KMS-11 (cell line): ENCODE measurements around the gene LIMS3.
"Not testable (repeated sequence)": the region's sequence is repeated elsewhere in the genome, so short reads cannot be mapped to it uniquely, and the experiment has no call there.

ENCODE experiments used
- H2AFZ ChIP-seq: fragments of 200-600 bp; sonication (generic); 2 replicates; pipeline ENCODE4 v1.6.1; 2016; ENCODE audit warnings: antibody characterized with exemption, mixed run types, low read depth
- H3K27ac ChIP-seq: fragments of 200-600 bp; sonication (generic); 2 replicates; pipeline ENCODE4 v1.6.1; 2016; ENCODE audit warnings: mild to moderate bottlenecking, mixed run types
- H3K27me3 ChIP-seq: fragments of 200-600 bp; sonication (generic); 2 replicates; pipeline ENCODE4 v1.6.1; 2017; ENCODE audit warnings: mild to moderate bottlenecking, low read depth, mixed run types, moderate library complexity; ENCODE audit not compliant: insufficient read depth
- H3K36me3 ChIP-seq: fragments of 200-600 bp; sonication (generic); 2 replicates; pipeline ENCODE4 v1.6.1; 2017; ENCODE audit warnings: mild to moderate bottlenecking, mixed run types; ENCODE audit not compliant: insufficient read depth
- H3K4me1 ChIP-seq: fragments of 200-600 bp; sonication (generic); 2 replicates; pipeline ENCODE4 v1.6.1; 2016; ENCODE audit warnings: mild to moderate bottlenecking, low read depth, mixed run types; ENCODE audit not compliant: poor library complexity, severe bottlenecking
- H3K4me2 ChIP-seq: fragments of 200-600 bp; sonication (generic); 2 replicates; pipeline ENCODE4 v1.7.0; 2016; ENCODE audit warnings: mild to moderate bottlenecking, mixed run types
- H3K4me3 ChIP-seq: fragments of 200-600 bp; sonication (generic); IDR thresholded peaks from 2 replicates; pipeline ENCODE4 v1.6.1; 2017; ENCODE audit warnings: low read depth, low read length, mixed read lengths; ENCODE audit not compliant: insufficient read depth
- H3K79me2 ChIP-seq: fragments of 200-600 bp; sonication (generic); 2 replicates; pipeline ENCODE4 v1.6.1; 2016; ENCODE audit warnings: low read depth, mixed run types; ENCODE audit not compliant: insufficient read depth
- H3K9ac ChIP-seq: fragments of 200-600 bp; sonication (generic); 2 replicates; pipeline ENCODE4 v1.6.1; 2016; ENCODE audit warnings: mild to moderate bottlenecking, mixed run types
- H4K20me1 ChIP-seq: fragments of 200-600 bp; sonication (generic); 2 replicates; pipeline ENCODE4 v1.6.1; 2016; ENCODE audit warnings: mild to moderate bottlenecking, mixed run types; ENCODE audit not compliant: insufficient read depth

LIMS3 gene, protein sequence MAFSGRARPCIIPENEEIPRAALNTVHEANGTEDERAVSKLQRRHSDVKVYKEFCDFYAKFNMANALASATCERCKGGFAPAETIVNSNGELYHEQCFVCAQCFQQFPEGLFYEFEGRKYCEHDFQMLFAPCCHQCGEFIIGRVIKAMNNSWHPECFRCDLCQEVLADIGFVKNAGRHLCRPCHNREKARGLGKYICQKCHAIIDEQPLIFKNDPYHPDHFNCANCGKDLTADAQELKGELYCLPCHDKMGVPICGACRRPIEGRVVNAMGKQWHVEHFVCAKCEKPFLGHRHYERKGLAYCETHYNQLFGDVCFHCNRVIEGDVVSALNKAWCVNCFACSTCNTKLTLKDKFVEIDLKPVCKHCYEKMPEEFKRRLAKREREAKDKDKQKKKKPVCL

DNA sequence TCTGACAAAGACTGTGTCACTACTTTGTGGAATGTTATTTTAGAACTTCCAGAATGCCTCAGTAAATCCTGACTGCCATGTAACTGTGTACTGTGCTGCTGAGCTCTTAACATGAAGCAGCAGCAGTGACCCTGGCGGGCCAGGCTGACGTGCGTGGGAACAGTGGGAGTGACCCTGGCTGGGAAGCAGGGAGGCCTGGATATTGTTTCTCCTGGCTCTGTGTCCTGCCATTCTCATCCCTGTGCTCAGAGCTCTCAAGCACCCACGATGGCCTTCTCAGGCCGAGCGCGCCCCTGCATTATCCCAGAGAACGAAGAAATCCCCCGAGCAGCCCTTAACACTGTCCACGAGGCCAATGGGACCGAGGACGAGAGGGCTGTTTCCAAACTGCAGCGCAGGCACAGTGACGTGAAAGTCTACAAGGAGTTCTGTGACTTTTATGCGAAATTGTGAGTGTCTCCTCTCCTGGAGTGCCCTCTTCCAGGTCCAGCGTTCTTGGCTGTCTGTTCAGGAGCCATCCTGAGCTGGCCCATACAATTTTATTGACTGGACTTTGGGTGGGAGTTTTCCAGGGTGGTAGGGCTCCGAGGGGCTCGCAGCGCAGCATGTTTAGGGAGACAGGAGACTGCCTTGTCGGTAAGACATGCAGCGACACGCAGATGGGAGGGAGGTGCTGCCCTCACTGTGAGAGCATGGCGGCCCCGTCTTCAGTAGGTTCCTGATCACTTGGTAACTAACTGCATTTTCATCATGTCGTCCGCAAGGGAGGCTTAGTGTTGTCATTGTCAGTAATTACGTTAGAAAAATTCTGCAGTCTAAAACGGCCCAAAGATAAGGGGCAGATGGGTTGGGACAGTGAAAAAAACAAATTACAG lies at the start of gene LIMS3:
TSS of gene LIMS3 (plus strand) at position 227 of the 875 bp plus-strand sequence. CDS start at position 268, 41 bp downstream.
- H3K4me3 ChIP-seq, H3K4me1 ChIP-seq, H3K27ac ChIP-seq, H3K9ac ChIP-seq, H4K20me1 ChIP-seq, H2AFZ ChIP-seq, H3K4me2 ChIP-seq, H3K36me3 ChIP-seq, H3K79me2 ChIP-seq, H3K27me3 ChIP-seq: not testable (repeated sequence)

DNA sequence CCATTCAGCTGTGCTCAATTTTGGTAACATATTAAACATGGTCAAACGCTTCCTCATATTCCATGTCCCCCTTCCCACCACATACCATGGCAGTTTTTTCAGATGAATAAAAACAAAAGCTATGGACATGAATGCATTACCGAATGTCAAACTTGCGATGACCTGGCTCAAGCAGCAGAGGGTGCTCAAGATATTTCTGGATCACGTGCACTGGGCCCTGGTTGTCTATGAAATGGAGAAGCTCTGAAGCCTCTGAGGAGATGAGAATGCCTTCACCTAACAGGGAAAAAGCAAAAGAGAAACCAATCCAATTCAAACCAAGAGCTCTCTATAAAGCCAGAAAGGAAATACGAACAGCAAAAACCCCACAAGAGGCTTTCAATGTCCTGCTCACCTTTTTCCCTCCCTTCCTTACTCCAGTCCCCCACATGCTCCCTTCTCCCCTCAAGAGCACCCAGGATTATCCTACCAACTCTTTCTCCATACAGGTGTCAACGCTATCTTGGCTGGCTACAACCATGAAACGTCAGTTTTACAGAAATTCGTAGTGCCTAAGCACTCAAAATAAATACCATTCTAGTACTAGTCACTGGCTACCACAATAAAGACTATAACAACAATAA lies 27.2 kb upstream of the LIMS3 start:
- not testable (repeated sequence) for H3K4me2 ChIP-seq, H3K27ac ChIP-seq, H4K20me1 ChIP-seq, H3K4me3 ChIP-seq, H3K27me3 ChIP-seq, H3K4me1 ChIP-seq, H3K79me2 ChIP-seq, H2AFZ ChIP-seq, H3K36me3 ChIP-seq, H3K9ac ChIP-seq

DNA sequence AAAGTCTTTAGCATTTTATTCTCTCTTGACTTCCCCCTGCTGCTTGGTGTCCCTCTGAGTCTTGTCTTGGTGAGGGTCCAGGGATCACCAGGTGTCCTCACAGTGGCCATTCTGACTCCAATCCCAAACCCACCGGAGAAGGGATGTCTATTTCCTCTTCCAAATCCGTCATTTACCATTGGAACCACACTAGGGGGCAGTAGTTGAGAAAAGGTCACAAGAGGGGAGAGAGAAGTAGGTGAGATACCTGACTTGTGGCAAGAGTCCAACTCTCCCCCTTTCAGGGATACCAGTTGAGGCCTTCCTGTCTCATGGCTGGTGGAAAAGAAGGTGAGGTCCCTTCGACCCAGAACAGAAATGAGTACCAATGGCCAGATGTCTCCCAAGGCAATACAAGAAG lies 21.9 kb upstream of the LIMS3 start:
- H3K27me3 ChIP-seq, H3K4me2 ChIP-seq, H3K79me2 ChIP-seq, H4K20me1 ChIP-seq, H3K36me3 ChIP-seq, H3K4me3 ChIP-seq, H2AFZ ChIP-seq, H3K9ac ChIP-seq, H3K27ac ChIP-seq, H3K4me1 ChIP-seq: not testable (repeated sequence)

DNA sequence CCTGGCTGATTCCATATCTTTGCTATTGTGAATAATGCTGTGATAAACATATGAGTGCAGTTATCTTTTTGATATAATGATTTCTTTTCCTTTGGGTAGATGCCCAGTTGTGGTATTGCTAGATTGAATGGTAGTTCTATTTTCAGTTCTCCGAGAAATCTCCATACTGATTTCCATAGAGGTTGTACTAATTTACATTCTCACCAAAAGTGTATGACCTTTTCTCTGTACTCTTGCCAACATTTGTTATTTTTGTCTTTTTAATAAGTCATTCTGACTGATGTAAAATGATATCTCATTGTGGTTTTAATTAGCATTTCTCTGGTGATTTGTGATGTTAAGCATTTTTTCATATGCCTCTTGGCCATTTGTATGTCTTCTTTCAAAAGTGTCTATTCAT lies 16.4 kb upstream of the LIMS3 start:
- not testable (repeated sequence) for H3K27me3 ChIP-seq, H3K4me1 ChIP-seq, H3K36me3 ChIP-seq, H3K79me2 ChIP-seq, H4K20me1 ChIP-seq, H3K4me3 ChIP-seq, H2AFZ ChIP-seq, H3K27ac ChIP-seq, H3K9ac ChIP-seq, H3K4me2 ChIP-seq

DNA sequence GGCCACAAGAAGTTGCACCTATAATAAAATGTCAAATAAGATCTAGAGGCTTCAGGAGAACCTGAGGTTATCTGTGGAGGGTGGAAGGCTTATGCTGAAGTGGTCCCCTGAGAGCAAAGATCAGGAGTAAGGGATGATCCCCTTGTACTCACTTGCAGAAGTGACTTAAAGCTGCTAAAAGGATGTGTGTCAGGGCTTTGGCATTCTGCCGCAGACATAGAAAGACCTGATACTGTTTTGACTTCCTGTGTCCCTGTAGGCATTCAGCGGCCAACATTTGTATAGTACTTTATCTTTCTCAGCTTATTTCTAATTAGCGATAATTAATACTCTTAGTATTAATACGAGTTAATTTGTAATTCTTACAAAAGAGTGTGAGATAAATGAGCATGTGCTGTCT lies 10.1 kb upstream of the LIMS3 start:
- not testable (repeated sequence) for H3K4me1 ChIP-seq, H3K4me3 ChIP-seq, H3K36me3 ChIP-seq, H3K27me3 ChIP-seq, H2AFZ ChIP-seq, H4K20me1 ChIP-seq, H3K4me2 ChIP-seq, H3K27ac ChIP-seq, H3K79me2 ChIP-seq, H3K9ac ChIP-seq

DNA sequence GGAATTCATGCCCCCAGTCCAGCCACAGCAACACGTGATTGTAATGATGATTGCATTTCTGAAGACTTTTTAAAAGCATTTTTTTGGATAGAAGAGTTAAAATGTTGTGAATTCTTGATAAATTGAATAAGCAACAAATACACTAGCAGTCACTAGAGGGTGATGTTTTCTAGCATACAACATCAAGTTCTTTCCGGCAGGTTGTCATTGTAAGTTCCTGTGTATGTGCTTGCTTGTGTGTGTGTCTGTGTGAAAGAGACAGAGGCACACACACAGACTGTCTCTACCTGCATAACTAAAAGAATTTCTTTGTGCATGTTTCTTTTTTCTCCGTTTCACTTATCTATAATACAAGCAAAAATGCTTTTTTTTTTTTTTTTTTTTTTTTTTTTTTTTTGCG lies 8.6 kb upstream of the LIMS3 start:
- H4K20me1 ChIP-seq, H3K9ac ChIP-seq, H3K79me2 ChIP-seq, H3K4me1 ChIP-seq, H3K27ac ChIP-seq, H2AFZ ChIP-seq, H3K27me3 ChIP-seq, H3K4me2 ChIP-seq, H3K4me3 ChIP-seq, H3K36me3 ChIP-seq: not testable (repeated sequence)

DNA sequence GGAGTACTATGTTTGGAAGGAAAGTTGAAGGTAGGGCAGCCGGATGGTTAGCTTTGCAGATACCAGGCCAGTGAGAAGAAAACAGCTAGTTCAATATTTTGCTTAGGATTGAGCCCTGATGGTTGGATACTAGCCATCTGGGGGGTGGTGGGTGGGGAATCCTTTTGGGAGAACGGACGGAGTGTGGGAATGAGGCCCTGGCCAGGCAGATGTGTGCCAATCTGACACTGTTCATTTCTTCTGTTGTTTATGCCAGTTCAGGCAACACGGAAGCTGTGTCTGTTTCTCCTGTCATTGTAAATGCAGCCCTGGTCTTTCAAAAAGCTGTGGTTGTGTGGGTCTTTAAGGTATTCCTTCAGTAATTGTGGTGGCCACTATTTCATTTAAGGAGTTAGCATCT lies 7.5 kb upstream of the LIMS3 start:
- H3K9ac ChIP-seq, H4K20me1 ChIP-seq, H3K4me1 ChIP-seq, H3K4me3 ChIP-seq, H3K27me3 ChIP-seq, H3K4me2 ChIP-seq, H3K79me2 ChIP-seq, H2AFZ ChIP-seq, H3K36me3 ChIP-seq, H3K27ac ChIP-seq: not testable (repeated sequence)

DNA sequence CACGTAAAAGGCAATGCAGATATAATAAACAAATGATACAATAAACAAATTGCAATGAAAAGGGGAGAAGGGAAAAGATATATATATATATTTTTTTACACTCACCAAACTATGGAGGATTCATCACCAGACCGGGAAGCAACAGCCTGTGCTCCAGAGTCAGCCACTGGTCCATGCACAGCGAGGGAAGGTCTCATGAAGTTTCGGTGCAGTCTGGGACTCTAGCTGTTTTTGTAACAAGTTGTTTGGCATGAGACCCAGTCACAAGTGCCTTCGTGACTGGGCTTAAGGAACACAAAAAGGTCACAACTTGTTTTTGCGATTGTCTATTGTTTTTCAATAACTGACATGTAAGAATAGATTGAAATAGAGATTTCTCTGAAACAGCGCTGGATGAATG lies 4.8 kb upstream of the LIMS3 start:
- H4K20me1 ChIP-seq, H3K27ac ChIP-seq, H3K4me2 ChIP-seq, H3K9ac ChIP-seq, H3K36me3 ChIP-seq, H3K27me3 ChIP-seq, H3K79me2 ChIP-seq, H2AFZ ChIP-seq, H3K4me1 ChIP-seq, H3K4me3 ChIP-seq: not testable (repeated sequence)

DNA sequence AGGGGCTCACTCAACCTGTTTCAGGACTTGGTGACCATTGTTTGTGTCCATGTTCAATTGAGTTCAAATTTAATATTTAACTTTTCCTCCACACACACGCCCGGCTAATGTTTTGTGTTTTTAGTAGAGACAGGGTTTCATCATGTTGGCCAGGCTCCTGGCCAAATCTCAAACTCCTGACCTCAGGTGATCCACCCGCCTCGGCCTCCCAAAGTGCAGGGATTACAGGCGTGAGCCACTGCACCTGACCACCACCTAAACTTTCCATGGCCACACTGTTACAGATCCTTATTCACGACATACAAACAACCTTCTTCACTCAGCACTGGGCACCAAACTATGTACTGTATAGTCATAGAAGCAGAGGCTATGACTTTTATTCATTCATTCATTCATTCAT lies 4.3 kb upstream of the LIMS3 start:
- H3K36me3 ChIP-seq, H3K4me2 ChIP-seq, H3K79me2 ChIP-seq, H3K9ac ChIP-seq, H3K27ac ChIP-seq, H3K4me1 ChIP-seq, H3K4me3 ChIP-seq, H3K27me3 ChIP-seq, H2AFZ ChIP-seq, H4K20me1 ChIP-seq: not testable (repeated sequence)
